Measurements from ENCODE around the gene GPR171.

GRCh38 chr3:151204530-151205402 lies 1.8 kb upstream of the GPR171 start:
- TF ChIP-seq CTCF (conservative IDR thresholded peaks at IDR 0.05) (no peak), EZH2 (IDR thresholded peaks at IDR 0.05; ENCODE audit: low read depth) (no peak)
